Measurements from ENCODE around the gene SPECC1. TPM values are rescaled to one million over a fixed set of nuclear protein-coding genes. Genes with fewer than 3 reads are reported as not detected.

The SPECC1 gene, protein sequence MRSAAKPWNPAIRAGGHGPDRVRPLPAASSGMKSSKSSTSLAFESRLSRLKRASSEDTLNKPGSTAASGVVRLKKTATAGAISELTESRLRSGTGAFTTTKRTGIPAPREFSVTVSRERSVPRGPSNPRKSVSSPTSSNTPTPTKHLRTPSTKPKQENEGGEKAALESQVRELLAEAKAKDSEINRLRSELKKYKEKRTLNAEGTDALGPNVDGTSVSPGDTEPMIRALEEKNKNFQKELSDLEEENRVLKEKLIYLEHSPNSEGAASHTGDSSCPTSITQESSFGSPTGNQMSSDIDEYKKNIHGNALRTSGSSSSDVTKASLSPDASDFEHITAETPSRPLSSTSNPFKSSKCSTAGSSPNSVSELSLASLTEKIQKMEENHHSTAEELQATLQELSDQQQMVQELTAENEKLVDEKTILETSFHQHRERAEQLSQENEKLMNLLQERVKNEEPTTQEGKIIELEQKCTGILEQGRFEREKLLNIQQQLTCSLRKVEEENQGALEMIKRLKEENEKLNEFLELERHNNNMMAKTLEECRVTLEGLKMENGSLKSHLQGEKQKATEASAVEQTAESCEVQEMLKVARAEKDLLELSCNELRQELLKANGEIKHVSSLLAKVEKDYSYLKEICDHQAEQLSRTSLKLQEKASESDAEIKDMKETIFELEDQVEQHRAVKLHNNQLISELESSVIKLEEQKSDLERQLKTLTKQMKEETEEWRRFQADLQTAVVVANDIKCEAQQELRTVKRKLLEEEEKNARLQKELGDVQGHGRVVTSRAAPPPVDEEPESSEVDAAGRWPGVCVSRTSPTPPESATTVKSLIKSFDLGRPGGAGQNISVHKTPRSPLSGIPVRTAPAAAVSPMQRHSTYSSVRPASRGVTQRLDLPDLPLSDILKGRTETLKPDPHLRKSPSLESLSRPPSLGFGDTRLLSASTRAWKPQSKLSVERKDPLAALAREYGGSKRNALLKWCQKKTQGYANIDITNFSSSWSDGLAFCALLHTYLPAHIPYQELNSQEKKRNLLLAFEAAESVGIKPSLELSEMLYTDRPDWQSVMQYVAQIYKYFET
- polyA plus RNA-seq (2012; rRNA removed) = 8.8 and 11.2 TPM in 2 replicates
- 8.9 and 9.7 TPM in 2 replicates for polyA plus RNA-seq (2012; cell fraction: cytosol; rRNA removed)
- polyA plus RNA-seq (2012; cell fraction: nucleus; rRNA removed) = 7.8 and 9.0 TPM in 2 replicates

DNA sequence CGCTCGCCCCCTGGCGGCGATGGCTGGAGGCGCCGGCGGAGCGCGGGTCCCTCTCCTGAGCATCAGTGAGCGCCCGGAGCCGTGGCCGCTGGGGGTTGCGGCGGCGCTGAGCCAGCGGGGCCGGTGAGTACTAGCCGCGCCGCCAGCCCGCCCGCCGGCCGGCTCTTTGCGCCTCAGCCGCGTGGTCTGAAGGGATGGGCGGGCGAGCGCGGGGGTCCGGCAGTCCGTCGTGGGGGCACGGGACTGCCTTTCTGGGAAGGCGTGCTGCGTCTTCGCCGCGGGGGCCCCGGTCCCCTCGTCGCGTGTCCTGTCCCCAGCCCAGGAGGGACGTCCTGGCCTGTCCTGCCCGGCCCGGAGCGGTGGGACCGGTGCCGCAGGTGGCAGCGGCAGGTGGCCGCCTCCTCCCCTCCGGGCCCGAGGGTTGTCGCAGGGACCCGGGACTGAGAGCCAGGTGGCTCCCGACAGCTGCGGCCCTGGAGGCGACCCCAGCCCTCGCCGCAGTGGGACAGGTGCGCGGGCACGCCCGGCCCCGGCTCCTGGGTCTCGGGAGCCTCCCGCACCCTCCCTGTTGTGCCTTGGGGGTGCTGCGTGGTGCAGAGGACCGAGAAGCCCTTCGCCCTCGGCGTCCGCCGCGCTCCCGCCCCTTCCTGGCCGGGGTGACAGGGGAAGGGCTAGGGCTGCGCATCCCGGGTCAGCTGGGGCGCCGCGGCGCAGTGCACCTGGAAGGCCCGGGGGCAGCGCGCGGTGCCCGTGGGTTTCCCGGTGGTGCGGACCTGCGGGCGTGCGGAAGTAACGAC, at the start of gene SPECC1:
TSS of gene SPECC1 (plus strand) at position 58 of the 797 bp plus-strand sequence. CDS start 87,293 bp downstream, outside the sequence.
- Histone ChIP-seq H3K4me2 (peak within 1 kb of the TSS; percentile 98), H3K27ac (ENCODE audit: low read depth in 2 of 2, low read length in 1 of 2) (peak within 1 kb of the TSS in 1 of 2 experiments; percentile 67; a peak in 1 of 4 replicates), H3F3A (replicated peaks; ENCODE audit: insufficient read depth) (peaks cover 18% of the 10 kb centered on the region), H3K79me2 (ENCODE audit: insufficient read depth) (no peaks in the 10 kb centered on the region), H3K4me1 (ENCODE audit: control insufficient read depth in 1 of 2, insufficient read depth in 2 of 2, low read depth in 1 of 2, low read length in 1 of 2) (peaks cover 0 to 4% of the 10 kb centered on the region in 2 experiments; a peak in 2 of 4 replicates), H4K20me1 (ENCODE audit: insufficient read depth) (no peaks in the 10 kb centered on the region), H3K36me3 (replicated peaks in 1 of 2; ENCODE audit: control insufficient read depth in 1 of 2, insufficient read depth in 2 of 2, low read length in 1 of 2) (no peaks in the 10 kb centered on the region), H3K27me3 (ENCODE audit: insufficient read depth) (no peaks in the 10 kb centered on the region; the same call in 1 of the 2 replicates), H3K9me2 (no peaks in the 10 kb centered on the region), H2AFZ (ENCODE audit: low read depth) (peak within 1 kb of the TSS; percentile 93), H3K9me3 (no peaks in the 10 kb centered on the region), H3K4me3 (ENCODE audit: low read depth in 2 of 2, low read length in 1 of 2) (peak within 1 kb of the TSS; percentile 66 to 82), H3K9ac (peak within 1 kb of the TSS; percentile 32; the same call in 1 of the 2 replicates)
- ChIA-PET POLR2A (interaction anchor here (0.5 kb wide), 1 partner anchor 15 kb away, joined by 4 read pairs; no protein-coding TSS in a partner anchor), CTCF (interaction anchor here (0.6 to 4.4 kb wide), 45 partner anchors 9 to 305 kb away, joined by 3 to 56 read pairs (median 5); partner anchors contain the start of gene ULK2)
- 3% methylated on average over 7 of the region's 96 CpGs for WGBS (ENCODE audit: low lambda C conversion rate)
- DNase-seq = peak; percentile 94
- TF ChIP-seq, protein P1, sequence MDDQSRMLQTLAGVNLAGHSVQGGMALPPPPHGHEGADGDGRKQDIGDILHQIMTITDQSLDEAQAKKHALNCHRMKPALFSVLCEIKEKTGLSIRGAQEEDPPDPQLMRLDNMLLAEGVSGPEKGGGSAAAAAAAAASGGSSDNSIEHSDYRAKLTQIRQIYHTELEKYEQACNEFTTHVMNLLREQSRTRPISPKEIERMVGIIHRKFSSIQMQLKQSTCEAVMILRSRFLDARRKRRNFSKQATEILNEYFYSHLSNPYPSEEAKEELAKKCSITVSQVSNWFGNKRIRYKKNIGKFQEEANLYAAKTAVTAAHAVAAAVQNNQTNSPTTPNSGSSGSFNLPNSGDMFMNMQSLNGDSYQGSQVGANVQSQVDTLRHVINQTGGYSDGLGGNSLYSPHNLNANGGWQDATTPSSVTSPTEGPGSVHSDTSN (IDR thresholded peaks at IDR 0.05) = no peak
- TF ChIP-seq ZBTB33 (IDR thresholded peaks at IDR 0.05; ENCODE audit: borderline replicate concordance, low read depth) (no peak), FOXM1 (IDR thresholded peaks at IDR 0.05; ENCODE audit: low read depth) (no peak), GABPA (IDR thresholded peaks at IDR 0.05; ENCODE audit: low read depth) (no peak), USF2 (IDR thresholded peaks at IDR 0.05; ENCODE audit: borderline replicate concordance, low read depth, low read length) (no peak), RCOR1 (IDR thresholded peaks at IDR 0.05; ENCODE audit: low read length) (no peak), POLR2AphosphoS5 (IDR thresholded peaks at IDR 0.05; ENCODE audit: low read depth, low read length) (no peak), SIN3A (IDR thresholded peaks at IDR 0.05; ENCODE audit: borderline replicate concordance, low read depth, low read length) (0 out of 2 replicates have a peak, but pooled peaks have one; percentile 29), EZH2phosphoT487 (IDR thresholded peaks at IDR 0.05; ENCODE audit: borderline replicate concordance, low read depth) (no peak), FOSL2 (IDR thresholded peaks at IDR 0.05; ENCODE audit: borderline replicate concordance, low read depth) (no peak), NRF1 (IDR thresholded peaks at IDR 0.05; ENCODE audit: low read depth, low read length) (no peak), RXRA (IDR thresholded peaks at IDR 0.05; ENCODE audit: borderline replicate concordance, low read depth) (no peak), NFIC (IDR thresholded peaks at IDR 0.05; ENCODE audit: borderline replicate concordance) (no peak), RFX5 (IDR thresholded peaks at IDR 0.05; ENCODE audit: low read length) (no peak), TCF12 (IDR thresholded peaks at IDR 0.05) (no peak), TAF1 (IDR thresholded peaks at IDR 0.05; ENCODE audit: borderline replicate concordance, low read depth, low read length) (0 out of 2 replicates have a peak, but pooled peaks have one; percentile 43), RAD21 (IDR thresholded peaks at IDR 0.05; ENCODE audit: low read length) (peak; percentile 32; the same call in 1 of the 2 replicates)
- TF ChIP-seq, protein P2, sequence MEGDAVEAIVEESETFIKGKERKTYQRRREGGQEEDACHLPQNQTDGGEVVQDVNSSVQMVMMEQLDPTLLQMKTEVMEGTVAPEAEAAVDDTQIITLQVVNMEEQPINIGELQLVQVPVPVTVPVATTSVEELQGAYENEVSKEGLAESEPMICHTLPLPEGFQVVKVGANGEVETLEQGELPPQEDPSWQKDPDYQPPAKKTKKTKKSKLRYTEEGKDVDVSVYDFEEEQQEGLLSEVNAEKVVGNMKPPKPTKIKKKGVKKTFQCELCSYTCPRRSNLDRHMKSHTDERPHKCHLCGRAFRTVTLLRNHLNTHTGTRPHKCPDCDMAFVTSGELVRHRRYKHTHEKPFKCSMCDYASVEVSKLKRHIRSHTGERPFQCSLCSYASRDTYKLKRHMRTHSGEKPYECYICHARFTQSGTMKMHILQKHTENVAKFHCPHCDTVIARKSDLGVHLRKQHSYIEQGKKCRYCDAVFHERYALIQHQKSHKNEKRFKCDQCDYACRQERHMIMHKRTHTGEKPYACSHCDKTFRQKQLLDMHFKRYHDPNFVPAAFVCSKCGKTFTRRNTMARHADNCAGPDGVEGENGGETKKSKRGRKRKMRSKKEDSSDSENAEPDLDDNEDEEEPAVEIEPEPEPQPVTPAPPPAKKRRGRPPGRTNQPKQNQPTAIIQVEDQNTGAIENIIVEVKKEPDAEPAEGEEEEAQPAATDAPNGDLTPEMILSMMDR (IDR thresholded peaks at IDR 0.05) = peak; percentile 73
- TF ChIP-seq, protein P3, sequence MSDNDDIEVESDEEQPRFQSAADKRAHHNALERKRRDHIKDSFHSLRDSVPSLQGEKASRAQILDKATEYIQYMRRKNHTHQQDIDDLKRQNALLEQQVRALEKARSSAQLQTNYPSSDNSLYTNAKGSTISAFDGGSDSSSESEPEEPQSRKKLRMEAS (IDR thresholded peaks at IDR 0.05; ENCODE audit: low read depth) = 0 out of 2 replicates have a peak, but pooled peaks have one; percentile 10
- TF ChIP-seq, protein P4, sequence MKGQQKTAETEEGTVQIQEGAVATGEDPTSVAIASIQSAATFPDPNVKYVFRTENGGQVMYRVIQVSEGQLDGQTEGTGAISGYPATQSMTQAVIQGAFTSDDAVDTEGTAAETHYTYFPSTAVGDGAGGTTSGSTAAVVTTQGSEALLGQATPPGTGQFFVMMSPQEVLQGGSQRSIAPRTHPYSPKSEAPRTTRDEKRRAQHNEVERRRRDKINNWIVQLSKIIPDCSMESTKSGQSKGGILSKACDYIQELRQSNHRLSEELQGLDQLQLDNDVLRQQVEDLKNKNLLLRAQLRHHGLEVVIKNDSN (IDR thresholded peaks at IDR 0.05; ENCODE audit: borderline replicate concordance, low read depth) = no peak
